Upper lobe of right lung (tissue), 1 donor: ENCODE data around the gene ESCO1. TPM values are rescaled to one million over a fixed set of nuclear protein-coding genes. Genes with fewer than 3 reads are reported as not detected.

ENCODE experiments used
- ATAC-seq: fragments of 200-7000 bp; cut with Tn5 transposase; one replicate; pipeline ENCODE4 v1.9.1; 2020; ENCODE audit warnings: mild to moderate bottlenecking, moderate library complexity
- DNase-seq: peaks from one replicate; pipeline ENCODE4 v3.0.0-alpha.2; 2020
- H3K27ac ChIP-seq: fragments of 200-600 bp; one replicate; pipeline ENCODE4 v1.8.0; 2022
- H3K27me3 ChIP-seq: fragments of 200-600 bp; one replicate; pipeline ENCODE4 v1.8.0; 2022; ENCODE audit warnings: mild to moderate bottlenecking
- H3K36me3 ChIP-seq: fragments of 200-600 bp; one replicate; pipeline ENCODE4 v1.8.0; 2022
- H3K4me1 ChIP-seq: fragments of 200-600 bp; one replicate; pipeline ENCODE4 v1.8.0; 2022
- H3K4me3 ChIP-seq: fragments of 200-600 bp; one replicate; pipeline ENCODE4 v1.8.0; 2022; ENCODE audit warnings: mild to moderate bottlenecking
- H3K9me3 ChIP-seq: fragments of 200-600 bp; one replicate; pipeline ENCODE4 v1.8.0; 2022
- intact Hi-C: fragments of 100-400 bp; cut with DNase I; formaldehyde crosslinking; loops from one replicate; pipeline ENCODE4 v1.11.0; 2022
- total RNA-seq: library from RNA; stranded (reverse); fragmentation: NEBNext Ultra II Directional; extraction: Animal tissue kit (Norgen Biotek cat#: 25700); gene quantifications from one replicate; pipeline ENCODE4 v1.2.1, GENCODE V29; 2021
- TF ChIP-seq, protein P1 (sequence below): fragments of 200-600 bp; IDR thresholded peaks from one replicate; pipeline ENCODE4 v1.8.0; 2022; ENCODE audit warnings: antibody characterized with exemption
- donor health status: DM: no; HTN: yes; CAD: no; lungs with severe emphysema.

Gene ESCO1
- total RNA-seq, 1 donor from 2014 or later: 15.4 TPM

- TF ChIP-seq, protein P1, sequence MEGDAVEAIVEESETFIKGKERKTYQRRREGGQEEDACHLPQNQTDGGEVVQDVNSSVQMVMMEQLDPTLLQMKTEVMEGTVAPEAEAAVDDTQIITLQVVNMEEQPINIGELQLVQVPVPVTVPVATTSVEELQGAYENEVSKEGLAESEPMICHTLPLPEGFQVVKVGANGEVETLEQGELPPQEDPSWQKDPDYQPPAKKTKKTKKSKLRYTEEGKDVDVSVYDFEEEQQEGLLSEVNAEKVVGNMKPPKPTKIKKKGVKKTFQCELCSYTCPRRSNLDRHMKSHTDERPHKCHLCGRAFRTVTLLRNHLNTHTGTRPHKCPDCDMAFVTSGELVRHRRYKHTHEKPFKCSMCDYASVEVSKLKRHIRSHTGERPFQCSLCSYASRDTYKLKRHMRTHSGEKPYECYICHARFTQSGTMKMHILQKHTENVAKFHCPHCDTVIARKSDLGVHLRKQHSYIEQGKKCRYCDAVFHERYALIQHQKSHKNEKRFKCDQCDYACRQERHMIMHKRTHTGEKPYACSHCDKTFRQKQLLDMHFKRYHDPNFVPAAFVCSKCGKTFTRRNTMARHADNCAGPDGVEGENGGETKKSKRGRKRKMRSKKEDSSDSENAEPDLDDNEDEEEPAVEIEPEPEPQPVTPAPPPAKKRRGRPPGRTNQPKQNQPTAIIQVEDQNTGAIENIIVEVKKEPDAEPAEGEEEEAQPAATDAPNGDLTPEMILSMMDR: no peak
Observed at GRCh38 chr18:21522530-21522929, 78.0 kb downstream of the ESCO1 start.

GRCh38 chr18:21513741-21514140 is 86.8 kb downstream of the ESCO1 start:
- no peaks in the 10 kb centered on the region for H3K9me3 ChIP-seq
- H3K27ac ChIP-seq: no peak overlapping the region
- no peaks in the 10 kb centered on the region for H3K4me1 ChIP-seq
- DNase-seq (no peak), ATAC-seq (no peak)
- H3K27me3 ChIP-seq: no peaks in the 10 kb centered on the region
- TF ChIP-seq, protein P1: no peak
- no peak overlapping the region for H3K4me3 ChIP-seq
- intact Hi-C loops: no loop called here
- peaks cover 7% of the 10 kb centered on the region for H3K36me3 ChIP-seq

More at GRCh38 chr18:21522530-21522929, 78.0 kb downstream of the ESCO1 start:
- Histone ChIP-seq H3K27ac (no peak overlapping the region), H3K9me3 (no peaks in the 10 kb centered on the region), H3K27me3 (no peaks in the 10 kb centered on the region), H3K4me1 (no peaks in the 10 kb centered on the region), H3K4me3 (no peak overlapping the region), H3K36me3 (peaks cover 40% of the 10 kb centered on the region)
- intact Hi-C loops: no loop called here
- no peak for ATAC-seq
- DNase-seq: no peak

GRCh38 chr18:21513292-21513691 is 87.2 kb downstream of the ESCO1 start:
- H3K27ac ChIP-seq: no peak overlapping the region
- no peaks in the 10 kb centered on the region for H3K4me1 ChIP-seq
- TF ChIP-seq, protein P1: no peak
- H3K4me3 ChIP-seq: no peak overlapping the region
- ATAC-seq: peak; percentile 63
- no peak for DNase-seq
- peaks cover 7% of the 10 kb centered on the region for H3K36me3 ChIP-seq
- intact Hi-C loops: no loop called here
- H3K27me3 ChIP-seq: no peaks in the 10 kb centered on the region
- H3K9me3 ChIP-seq: no peaks in the 10 kb centered on the region

- ATAC-seq: no peak
- Histone ChIP-seq H3K27ac (no peak overlapping the region), H3K27me3 (no peaks in the 10 kb centered on the region), H3K4me3 (no peak overlapping the region), H3K4me1 (no peaks in the 10 kb centered on the region), H3K36me3 (peaks cover under 1% of the 10 kb centered on the region), H3K9me3 (no peaks in the 10 kb centered on the region)
- no peak for DNase-seq
- TF ChIP-seq, protein P1: no peak
- intact Hi-C loops: no loop called here
Observed at GRCh38 chr18:21509062-21509461, 91.4 kb downstream of the ESCO1 start.

- Histone ChIP-seq H3K27ac (no peak overlapping the region), H3K36me3 (no peaks in the 10 kb centered on the region), H3K4me1 (no peaks in the 10 kb centered on the region), H3K27me3 (no peaks in the 10 kb centered on the region), H3K9me3 (no peaks in the 10 kb centered on the region), H3K4me3 (no peak overlapping the region)
- TF ChIP-seq, protein P1: no peak
- intact Hi-C loops: no loop called here
- no peak for DNase-seq
- no peak for ATAC-seq
Observed at GRCh38 chr18:21507913-21508701, 92.4 kb downstream of the ESCO1 start.
